ENCODE data around the gene MUC12. TPM values are rescaled to one million over a fixed set of nuclear protein-coding genes. Genes with fewer than 3 reads are reported as not detected.
"Not testable (repeated sequence)": the region's sequence is repeated elsewhere in the genome, so short reads cannot be mapped to it uniquely, and the experiment has no call there.

MUC12 gene
- total RNA-seq, 1 donor from 2014 or later, result not detected

DNA sequence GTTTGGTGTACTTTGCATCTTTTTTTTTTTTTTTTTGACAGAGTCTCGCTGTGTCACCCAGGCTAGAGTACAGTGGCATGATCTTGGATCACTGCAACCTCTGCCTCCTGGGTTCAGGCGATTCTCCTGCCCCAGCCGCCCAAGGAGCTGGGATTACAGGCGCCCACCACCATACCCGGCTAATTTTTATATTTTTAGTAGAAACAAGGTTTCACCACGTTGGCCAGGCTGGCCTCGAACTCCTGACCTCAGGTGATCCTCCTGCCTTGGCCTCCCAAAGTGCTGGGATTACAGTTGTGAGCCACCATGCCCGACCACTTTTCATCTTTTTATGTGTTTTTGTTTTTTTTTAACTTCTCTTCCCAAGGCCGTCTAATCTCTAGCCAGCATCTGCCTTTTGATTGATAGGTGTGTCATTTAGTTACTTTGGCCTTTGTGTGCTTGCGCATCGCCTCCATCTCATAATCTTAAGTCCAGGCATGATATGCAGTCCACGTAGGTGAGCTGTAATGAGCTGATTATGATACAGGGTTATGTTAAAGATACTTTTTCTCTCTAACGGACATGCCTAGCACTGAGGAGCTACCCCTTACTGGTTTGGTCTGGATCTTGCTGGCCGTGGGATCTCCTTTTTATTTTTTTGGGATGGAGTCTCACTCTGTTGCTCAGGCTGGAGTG, 15.0 kb downstream of the MUC12 start:
- H3K4me1 ChIP-seq (ENCODE audit: control insufficient read depth in 3 of 3, insufficient read depth in 3 of 3, low read length in 3 of 3); H3K36me3 ChIP-seq (ENCODE audit: control insufficient read depth in 3 of 3, insufficient read depth in 3 of 3, low read length in 3 of 3); H3K9ac ChIP-seq (ENCODE audit: low read depth in 1 of 3, low read length in 3 of 3); H3K4me3 ChIP-seq (ENCODE audit: low read length in 3 of 3); H3K27me3 ChIP-seq (ENCODE audit: control insufficient read depth in 3 of 3, insufficient read depth in 3 of 3, low read length in 3 of 3); H3K27ac ChIP-seq (ENCODE audit: low read depth, low read length); H3K9me3 ChIP-seq (ENCODE audit: control insufficient read depth in 3 of 3, low read length in 3 of 3): not testable (repeated sequence)

DNA sequence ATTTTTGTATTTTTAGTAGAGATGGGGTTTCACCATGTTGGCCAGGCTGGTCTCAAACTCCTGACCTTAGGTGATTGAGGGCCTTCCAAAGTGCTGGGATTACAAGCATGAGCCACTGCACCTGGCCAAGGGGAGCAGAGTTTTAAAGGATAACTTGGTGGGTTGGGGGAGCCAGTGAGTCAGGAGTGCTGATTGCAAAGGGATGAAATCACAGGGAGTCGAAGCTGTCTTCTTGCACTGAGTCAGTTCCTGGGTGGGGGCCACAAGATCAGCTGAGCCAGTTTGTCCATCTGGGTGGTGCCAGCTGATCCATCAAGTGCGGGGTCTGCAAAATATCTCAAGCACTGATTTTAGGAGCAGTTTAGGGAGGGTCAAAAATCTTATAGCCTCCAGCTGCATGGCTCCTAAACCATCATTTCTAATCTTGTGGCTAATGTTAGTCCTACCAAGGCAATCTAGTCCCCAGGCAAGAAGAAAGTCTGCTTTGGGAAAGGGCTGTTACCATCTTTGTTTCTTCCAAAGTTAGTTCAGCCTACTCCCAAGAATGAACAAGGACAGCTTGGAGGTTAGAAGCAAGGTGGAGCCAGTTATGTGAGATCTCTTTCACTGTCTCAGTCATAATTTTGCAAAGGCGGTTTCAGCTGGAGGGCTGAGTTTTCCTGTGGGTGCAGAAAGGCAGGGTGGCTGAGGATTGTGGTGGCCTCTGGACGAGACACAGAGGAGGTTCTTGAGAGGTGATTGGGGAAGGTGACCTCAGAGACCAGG, 15.8 kb downstream of the MUC12 start:
- H3K27me3 ChIP-seq (ENCODE audit: control insufficient read depth in 3 of 3, insufficient read depth in 3 of 3, low read length in 3 of 3); H3K4me1 ChIP-seq (ENCODE audit: control insufficient read depth in 3 of 3, insufficient read depth in 3 of 3, low read length in 3 of 3); H3K27ac ChIP-seq (ENCODE audit: low read depth, low read length); H3K9me3 ChIP-seq (ENCODE audit: control insufficient read depth in 3 of 3, low read length in 3 of 3); H3K36me3 ChIP-seq (ENCODE audit: control insufficient read depth in 3 of 3, insufficient read depth in 3 of 3, low read length in 3 of 3); H3K4me3 ChIP-seq (ENCODE audit: low read length in 3 of 3); H3K9ac ChIP-seq (ENCODE audit: low read depth in 1 of 3, low read length in 3 of 3): not testable (repeated sequence)

DNA sequence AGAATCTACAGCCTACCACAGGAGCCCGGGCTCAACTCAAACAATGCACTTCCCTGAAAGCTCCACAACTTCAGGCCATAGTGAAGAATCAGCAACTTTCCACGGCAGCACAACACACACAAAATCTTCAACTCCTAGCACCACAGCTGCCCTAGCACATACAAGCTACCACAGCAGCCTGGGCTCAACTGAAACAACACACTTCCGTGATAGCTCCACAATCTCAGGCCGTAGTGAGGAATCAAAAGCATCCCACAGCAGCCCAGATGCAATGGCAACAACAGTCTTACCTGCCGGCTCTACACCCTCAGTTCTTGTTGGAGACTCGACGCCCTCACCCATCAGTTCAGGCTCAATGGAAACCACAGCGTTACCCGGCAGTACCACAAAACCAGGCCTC, 22.3 kb downstream of the MUC12 start:
- Histone ChIP-seq H3K36me3 (ENCODE audit: control insufficient read depth in 3 of 3, insufficient read depth in 3 of 3, low read length in 3 of 3) (no peaks in the 10 kb centered on the region), H3K4me1 (ENCODE audit: control insufficient read depth in 3 of 3, insufficient read depth in 3 of 3, low read length in 3 of 3) (no peaks in the 10 kb centered on the region), H3K9me3 (ENCODE audit: control insufficient read depth in 3 of 3, low read length in 3 of 3) (no peaks in the 10 kb centered on the region), H3K27ac (ENCODE audit: low read depth, low read length) (no peak overlapping the region), H3K9ac (ENCODE audit: low read depth in 1 of 3, low read length in 3 of 3) (no peak overlapping the region), H3K4me3 (ENCODE audit: low read length in 3 of 3) (no peak overlapping the region), H3K27me3 (ENCODE audit: control insufficient read depth in 3 of 3, insufficient read depth in 3 of 3, low read length in 3 of 3) (peaks cover 0 to 5% (median 0%) of the 10 kb centered on the region in 3 donors)

DNA sequence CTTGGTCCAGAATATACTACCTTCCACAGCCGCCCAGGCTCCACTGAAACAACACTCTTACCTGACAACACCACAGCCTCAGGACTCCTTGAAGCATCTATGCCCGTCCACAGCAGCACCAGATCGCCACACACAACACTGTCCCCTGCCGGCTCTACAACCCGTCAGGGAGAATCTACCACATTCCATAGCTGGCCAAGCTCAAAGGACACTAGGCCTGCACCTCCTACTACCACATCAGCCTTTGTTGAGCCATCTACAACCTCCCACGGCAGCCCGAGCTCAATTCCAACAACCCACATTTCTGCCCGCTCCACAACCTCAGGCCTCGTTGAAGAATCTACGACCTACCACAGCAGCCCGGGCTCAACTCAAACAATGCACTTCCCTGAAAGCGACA, 22.9 kb downstream of the MUC12 start:
- not testable (repeated sequence) for H3K4me1 ChIP-seq (ENCODE audit: control insufficient read depth in 3 of 3, insufficient read depth in 3 of 3, low read length in 3 of 3); H3K36me3 ChIP-seq (ENCODE audit: control insufficient read depth in 3 of 3, insufficient read depth in 3 of 3, low read length in 3 of 3); H3K9me3 ChIP-seq (ENCODE audit: control insufficient read depth in 3 of 3, low read length in 3 of 3); H3K27me3 ChIP-seq (ENCODE audit: control insufficient read depth in 3 of 3, insufficient read depth in 3 of 3, low read length in 3 of 3); H3K4me3 ChIP-seq (ENCODE audit: low read length in 3 of 3); H3K9ac ChIP-seq (ENCODE audit: low read depth in 1 of 3, low read length in 3 of 3); H3K27ac ChIP-seq (ENCODE audit: low read depth, low read length)

DNA sequence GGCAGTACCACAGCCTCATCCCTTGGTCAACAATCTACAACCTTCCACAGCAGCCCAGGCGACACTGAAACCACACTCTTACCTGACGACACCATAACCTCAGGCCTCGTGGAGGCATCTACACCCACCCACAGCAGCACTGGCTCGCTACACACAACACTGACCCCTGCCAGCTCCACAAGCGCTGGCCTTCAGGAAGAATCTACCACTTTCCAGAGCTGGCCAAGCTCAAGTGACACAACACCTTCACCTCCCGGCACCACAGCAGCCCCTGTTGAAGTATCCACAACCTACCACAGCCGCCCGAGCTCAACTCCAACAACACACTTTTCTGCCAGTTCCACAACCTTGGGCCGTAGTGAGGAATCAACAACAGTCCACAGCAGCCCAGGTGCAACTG, 25.3 kb downstream of the MUC12 start:
- H3K27me3 ChIP-seq (ENCODE audit: control insufficient read depth in 3 of 3, insufficient read depth in 3 of 3, low read length in 3 of 3); H3K4me3 ChIP-seq (ENCODE audit: low read length in 3 of 3); H3K36me3 ChIP-seq (ENCODE audit: control insufficient read depth in 3 of 3, insufficient read depth in 3 of 3, low read length in 3 of 3); H3K27ac ChIP-seq (ENCODE audit: low read depth, low read length); H3K9me3 ChIP-seq (ENCODE audit: control insufficient read depth in 3 of 3, low read length in 3 of 3); H3K9ac ChIP-seq (ENCODE audit: low read depth in 1 of 3, low read length in 3 of 3); H3K4me1 ChIP-seq (ENCODE audit: control insufficient read depth in 3 of 3, insufficient read depth in 3 of 3, low read length in 3 of 3): not testable (repeated sequence)

DNA sequence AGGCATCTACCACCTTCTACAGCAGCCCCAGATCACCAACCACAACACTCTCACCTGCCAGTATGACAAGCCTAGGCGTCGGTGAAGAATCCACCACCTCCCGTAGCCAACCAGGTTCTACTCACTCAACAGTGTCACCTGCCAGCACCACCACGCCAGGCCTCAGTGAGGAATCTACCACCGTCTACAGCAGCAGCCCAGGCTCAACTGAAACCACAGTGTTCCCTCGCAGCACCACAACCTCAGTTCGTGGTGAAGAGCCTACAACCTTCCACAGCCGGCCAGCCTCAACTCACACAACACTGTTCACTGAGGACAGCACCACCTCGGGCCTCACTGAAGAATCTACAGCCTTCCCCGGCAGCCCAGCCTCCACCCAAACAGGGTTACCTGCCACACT, 29.2 kb downstream of the MUC12 start:
- H3K36me3 ChIP-seq (ENCODE audit: control insufficient read depth in 3 of 3, insufficient read depth in 3 of 3, low read length in 3 of 3); H3K9me3 ChIP-seq (ENCODE audit: control insufficient read depth in 3 of 3, low read length in 3 of 3); H3K27me3 ChIP-seq (ENCODE audit: control insufficient read depth in 3 of 3, insufficient read depth in 3 of 3, low read length in 3 of 3); H3K4me1 ChIP-seq (ENCODE audit: control insufficient read depth in 3 of 3, insufficient read depth in 3 of 3, low read length in 3 of 3); H3K9ac ChIP-seq (ENCODE audit: low read depth in 1 of 3, low read length in 3 of 3); H3K4me3 ChIP-seq (ENCODE audit: low read length in 3 of 3); H3K27ac ChIP-seq (ENCODE audit: low read depth, low read length): not testable (repeated sequence)

DNA sequence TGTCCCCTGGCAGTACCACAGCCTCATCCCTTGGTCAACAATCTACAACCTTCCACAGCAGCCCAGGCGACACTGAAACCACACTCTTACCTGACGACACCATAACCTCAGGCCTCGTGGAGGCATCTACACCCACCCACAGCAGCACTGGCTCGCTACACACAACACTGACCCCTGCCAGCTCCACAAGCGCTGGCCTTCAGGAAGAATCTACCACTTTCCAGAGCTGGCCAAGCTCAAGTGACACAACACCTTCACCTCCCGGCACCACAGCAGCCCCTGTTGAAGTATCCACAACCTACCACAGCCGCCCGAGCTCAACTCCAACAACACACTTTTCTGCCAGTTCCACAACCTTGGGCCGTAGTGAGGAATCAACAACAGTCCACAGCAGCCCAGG, 30.0 kb downstream of the MUC12 start:
- not testable (repeated sequence) for H3K4me3 ChIP-seq (ENCODE audit: low read length in 3 of 3); H3K9ac ChIP-seq (ENCODE audit: low read depth in 1 of 3, low read length in 3 of 3)

DNA sequence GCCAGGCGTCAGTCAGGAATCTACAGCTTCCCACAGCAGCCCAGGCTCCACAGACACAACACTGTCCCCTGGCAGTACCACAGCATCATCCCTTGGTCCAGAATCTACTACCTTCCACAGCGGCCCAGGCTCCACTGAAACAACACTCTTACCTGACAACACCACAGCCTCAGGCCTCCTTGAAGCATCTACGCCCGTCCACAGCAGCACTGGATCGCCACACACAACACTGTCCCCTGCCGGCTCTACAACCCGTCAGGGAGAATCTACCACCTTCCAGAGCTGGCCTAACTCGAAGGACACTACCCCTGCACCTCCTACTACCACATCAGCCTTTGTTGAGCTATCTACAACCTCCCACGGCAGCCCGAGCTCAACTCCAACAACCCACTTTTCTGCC, 30.7 kb downstream of the MUC12 start:
- H3K4me3 ChIP-seq (ENCODE audit: low read length in 3 of 3); H3K9me3 ChIP-seq (ENCODE audit: control insufficient read depth in 3 of 3, low read length in 3 of 3); H3K36me3 ChIP-seq (ENCODE audit: control insufficient read depth in 3 of 3, insufficient read depth in 3 of 3, low read length in 3 of 3); H3K4me1 ChIP-seq (ENCODE audit: control insufficient read depth in 3 of 3, insufficient read depth in 3 of 3, low read length in 3 of 3); H3K27me3 ChIP-seq (ENCODE audit: control insufficient read depth in 3 of 3, insufficient read depth in 3 of 3, low read length in 3 of 3); H3K9ac ChIP-seq (ENCODE audit: low read depth in 1 of 3, low read length in 3 of 3); H3K27ac ChIP-seq (ENCODE audit: low read depth, low read length): not testable (repeated sequence)

More for the DNA sequence above, 30.0 kb downstream of the MUC12 start:
- not testable (repeated sequence) for H3K27ac ChIP-seq (ENCODE audit: low read depth, low read length); H3K36me3 ChIP-seq (ENCODE audit: control insufficient read depth in 3 of 3, insufficient read depth in 3 of 3, low read length in 3 of 3); H3K9me3 ChIP-seq (ENCODE audit: control insufficient read depth in 3 of 3, low read length in 3 of 3); H3K4me1 ChIP-seq (ENCODE audit: control insufficient read depth in 3 of 3, insufficient read depth in 3 of 3, low read length in 3 of 3); H3K27me3 ChIP-seq (ENCODE audit: control insufficient read depth in 3 of 3, insufficient read depth in 3 of 3, low read length in 3 of 3)

DNA sequence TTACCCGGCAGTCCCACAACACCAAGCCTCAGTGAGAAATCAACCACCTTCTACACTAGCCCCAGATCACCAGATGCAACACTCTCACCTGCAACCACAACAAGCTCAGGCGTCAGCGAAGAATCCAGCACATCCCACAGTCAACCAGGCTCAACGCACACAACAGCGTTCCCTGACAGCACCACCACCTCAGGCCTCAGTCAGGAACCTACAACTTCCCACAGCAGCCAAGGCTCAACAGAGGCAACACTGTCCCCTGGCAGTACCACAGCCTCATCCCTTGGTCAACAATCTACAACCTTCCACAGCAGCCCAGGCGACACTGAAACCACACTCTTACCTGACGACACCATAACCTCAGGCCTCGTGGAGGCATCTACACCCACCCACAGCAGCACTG, 33.0 kb downstream of the MUC12 start:
- not testable (repeated sequence) for H3K9me3 ChIP-seq (ENCODE audit: control insufficient read depth in 3 of 3, low read length in 3 of 3); H3K36me3 ChIP-seq (ENCODE audit: control insufficient read depth in 3 of 3, insufficient read depth in 3 of 3, low read length in 3 of 3); H3K27ac ChIP-seq (ENCODE audit: low read depth, low read length); H3K4me3 ChIP-seq (ENCODE audit: low read length in 3 of 3); H3K9ac ChIP-seq (ENCODE audit: low read depth in 1 of 3, low read length in 3 of 3); H3K27me3 ChIP-seq (ENCODE audit: control insufficient read depth in 3 of 3, insufficient read depth in 3 of 3, low read length in 3 of 3); H3K4me1 ChIP-seq (ENCODE audit: control insufficient read depth in 3 of 3, insufficient read depth in 3 of 3, low read length in 3 of 3)

DNA sequence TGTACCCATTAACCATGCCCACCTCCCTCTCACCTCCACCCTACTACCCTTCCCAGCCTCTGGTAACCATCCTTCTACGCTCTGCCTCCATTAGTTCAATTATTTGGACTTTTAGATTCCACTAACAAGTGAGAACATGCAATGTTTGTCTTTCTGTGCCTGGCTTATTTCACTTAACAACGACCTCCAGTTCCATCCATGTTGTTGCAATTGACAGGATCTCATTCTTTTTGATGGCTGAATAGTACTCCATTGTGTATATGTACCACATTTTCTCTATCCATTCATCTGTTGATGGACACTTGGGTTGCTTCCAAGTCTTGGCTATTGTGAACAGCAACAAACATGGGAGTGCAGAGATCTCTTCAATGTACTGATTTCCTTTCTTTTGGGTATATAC, 38.0 kb downstream of the MUC12 start:
- not testable (repeated sequence) for H3K27ac ChIP-seq (ENCODE audit: low read depth, low read length); H3K4me1 ChIP-seq (ENCODE audit: control insufficient read depth in 3 of 3, insufficient read depth in 3 of 3, low read length in 3 of 3); H3K9me3 ChIP-seq (ENCODE audit: control insufficient read depth in 3 of 3, low read length in 3 of 3); H3K27me3 ChIP-seq (ENCODE audit: control insufficient read depth in 3 of 3, insufficient read depth in 3 of 3, low read length in 3 of 3); H3K9ac ChIP-seq (ENCODE audit: low read depth in 1 of 3, low read length in 3 of 3); H3K4me3 ChIP-seq (ENCODE audit: low read length in 3 of 3); H3K36me3 ChIP-seq (ENCODE audit: control insufficient read depth in 3 of 3, insufficient read depth in 3 of 3, low read length in 3 of 3)

Data from skeletal muscle tissue (tissue), 4 donors.